WERI-Rb-1 (cell line): ENCODE data around the gene ARL16.

Source experiments
- DNase-seq: peaks from one replicate; pipeline ENCODE4 v3.0.0-alpha.2; 2020
- H3K27ac ChIP-seq: fragments of 250-450 bp; sonication (Bioruptor Pico); 2 replicates; pipeline ENCODE4 v1.5.1; 2020; ENCODE audit warnings: mild to moderate bottlenecking, moderate library complexity
- H3K27me3 ChIP-seq: fragments of 250-450 bp; sonication (Bioruptor Pico); 2 replicates; pipeline ENCODE4 v1.5.1; 2021; ENCODE audit warnings: mild to moderate bottlenecking, low read depth, moderate library complexity; ENCODE audit not compliant: insufficient read depth, severe bottlenecking
- H3K36me3 ChIP-seq: fragments of 250-450 bp; sonication (Bioruptor Pico); 2 replicates; pipeline ENCODE4 v1.5.1; 2020; ENCODE audit warnings: mild to moderate bottlenecking, moderate library complexity
- H3K4me3 ChIP-seq: 2 replicates; pipeline ENCODE4 v1.5.1; 2011; ENCODE audit warnings: low read depth, mild to moderate bottlenecking, control low read depth, low read length
- H3K9me3 ChIP-seq: fragments of 250-450 bp; sonication (Bioruptor Pico); 2 replicates; pipeline ENCODE4 v1.5.1; 2021; ENCODE audit warnings: mild to moderate bottlenecking, moderate library complexity; ENCODE audit not compliant: severe bottlenecking
- CTCF ChIP-seq: IDR thresholded peaks from 2 replicates; pipeline ENCODE4 v1.5.1; 2011; ENCODE audit warnings: low read depth, mild to moderate bottlenecking, control low read depth, inconsistent platforms, low read length

Gene ARL16

GRCh38 chr17:81722184-81723120 is 38.9 kb upstream of the ARL16 start:
- no peak for TF ChIP-seq CTCF
- H3K4me3 ChIP-seq, result no peak overlapping the region
- no peak overlapping the region for H3K27ac ChIP-seq
- no peak for DNase-seq
- H3K36me3 ChIP-seq, result peaks cover 34% of the 10 kb centered on the region
- no peaks in the 10 kb centered on the region for H3K27me3 ChIP-seq
- H3K9me3 ChIP-seq, result no peaks in the 10 kb centered on the region

- DNase-seq, result no peak
- no peaks in the 10 kb centered on the region for H3K9me3 ChIP-seq
- no peak overlapping the region for H3K4me3 ChIP-seq
- no peaks in the 10 kb centered on the region for H3K27me3 ChIP-seq
- no peak for TF ChIP-seq CTCF
- H3K27ac ChIP-seq, result no peak overlapping the region
- H3K36me3 ChIP-seq, result peaks cover 54% of the 10 kb centered on the region
Measured at GRCh38 chr17:81720267-81721071, 36.9 kb upstream of the ARL16 start.

- Histone ChIP-seq H3K4me3 (no peak overlapping the region), H3K27ac (no peak overlapping the region), H3K36me3 (peaks cover 62% of the 10 kb centered on the region), H3K27me3 (no peaks in the 10 kb centered on the region), H3K9me3 (no peaks in the 10 kb centered on the region)
- TF ChIP-seq CTCF, result no peak
- no peak for DNase-seq
Measured at GRCh38 chr17:81719410-81720266, 36.0 kb upstream of the ARL16 start.

GRCh38 chr17:81717766-81718089 is 34.1 kb upstream of the ARL16 start:
- TF ChIP-seq CTCF, result no peak
- peaks cover 71% of the 10 kb centered on the region for H3K36me3 ChIP-seq

GRCh38 chr17:81717049-81717765 is 33.6 kb upstream of the ARL16 start:
- Histone ChIP-seq H3K9me3 (no peaks in the 10 kb centered on the region), H3K4me3 (no peak overlapping the region), H3K27me3 (no peaks in the 10 kb centered on the region), H3K27ac (no peak overlapping the region), H3K36me3 (peaks cover 75% of the 10 kb centered on the region)
- TF ChIP-seq CTCF, result no peak
- no peak for DNase-seq

More at GRCh38 chr17:81717766-81718089, 34.1 kb upstream of the ARL16 start:
- Histone ChIP-seq H3K9me3 (no peaks in the 10 kb centered on the region), H3K4me3 (no peak overlapping the region), H3K27ac (no peak overlapping the region), H3K27me3 (no peaks in the 10 kb centered on the region)
- DNase-seq, result no peak
